Measurements from ENCODE around the gene ARMH3. TPM values are rescaled to one million over a fixed set of nuclear protein-coding genes. Genes with fewer than 3 reads are reported as not detected.

The ARMH3 gene
- total and polyA plus RNA-seq, 2 experiments from 2014 or later = 8.7 to 11.1 TPM

- TF ChIP-seq REST (IDR thresholded peaks at IDR 0.05; ENCODE audit: unreplicated experiment) (no peak), EZH2phosphoT487 (IDR thresholded peaks at IDR 0.05; ENCODE audit: unreplicated experiment) (no peak), POLR2AphosphoS5 (IDR thresholded peaks at IDR 0.05; ENCODE audit: low read depth) (no peak)
Measured at GRCh38 chr10:102067091-102067916, 11.3 kb upstream of the ARMH3 start (continued).

- Histone ChIP-seq H3F3A (replicated peaks; ENCODE audit: low read depth) (peaks cover 10% of the 10 kb centered on the region; the same call in 1 of the 2 replicates), H3K4me1 (ENCODE audit: insufficient read depth) (peaks cover 4% of the 10 kb centered on the region; the same call in 1 of the 2 replicates), H3K36me3 (ENCODE audit: insufficient read depth) (no peaks in the 10 kb centered on the region), H3K4me2 (peak overlapping the region; percentile 80), H3K4me3 (peak overlapping the region; percentile 90), H3K27me3 (ENCODE audit: insufficient read depth) (no peaks in the 10 kb centered on the region), H3K27ac (ENCODE audit: low read depth) (no peak overlapping the region), H4K20me1 (replicated peaks; ENCODE audit: insufficient read depth) (no peaks in the 10 kb centered on the region), H3K79me2 (replicated peaks; ENCODE audit: insufficient read depth) (no peaks in the 10 kb centered on the region; the same call in 1 of the 2 replicates), H2AFZ (no peak overlapping the region), H3K9me2 (ENCODE audit: insufficient read depth) (no peaks in the 10 kb centered on the region)
- H3K4me3 Mint-ChIP-seq = peak overlapping the region; percentile 82
- DNase-seq (ENCODE audit: low spot score) (no peak), ATAC-seq (no peak)
- H3K4me1 Mint-ChIP-seq = peaks cover 14% of the 10 kb centered on the region; the same call in 2 of the 3 replicates
- no peak overlapping the region for H3K27ac Mint-ChIP-seq
- no peaks in the 10 kb centered on the region for H3K36me3 Mint-ChIP-seq (ENCODE audit: low read depth)
- no peaks in the 10 kb centered on the region for H3K27me3 Mint-ChIP-seq (ENCODE audit: insufficient read depth, low read depth, poor library complexity)
- H3K9me3 Mint-ChIP-seq = no peaks in the 10 kb centered on the region
- TF ChIP-seq POLR2AphosphoS5 (IDR thresholded peaks at IDR 0.05; ENCODE audit: low read depth) (no peak), EZH2 (IDR thresholded peaks at IDR 0.05; ENCODE audit: low read depth, unreplicated experiment) (no peak), STAT1 (IDR thresholded peaks at IDR 0.05; ENCODE audit: unreplicated experiment) (no peak), EZH2phosphoT487 (IDR thresholded peaks at IDR 0.05; ENCODE audit: unreplicated experiment) (no peak), CREB1 (CRISPR knock-in tag; IDR thresholded peaks at IDR 0.05; ENCODE audit: low read depth) (no peak), ETS1 (IDR thresholded peaks at IDR 0.05) (no peak), ZNF331 (CRISPR knock-in tag; IDR thresholded peaks at IDR 0.05; ENCODE audit: low read depth) (no peak), REST (IDR thresholded peaks at IDR 0.05; ENCODE audit: unreplicated experiment) (no peak), ZNF114 (CRISPR knock-in tag; IDR thresholded peaks at IDR 0.05) (no peak), CTCF (conservative IDR thresholded peaks at IDR 0.05; ENCODE audit: low read depth in 2 of 2) (no peak), JUNB (IDR thresholded peaks at IDR 0.05; ENCODE audit: unreplicated experiment) (no peak)
Measured at GRCh38 chr10:102066399-102067088, 10.6 kb upstream of the ARMH3 start.
